Body of pancreas (tissue), 4 donors: ENCODE measurements around the gene EGLN3.

Experiments used
- POLR2A ChIP-seq, 3 donors: fragments of 450-650 bp; IDR thresholded peaks; one replicate each; pipeline ENCODE4 v1.6.1; 2016; ENCODE audit warnings: antibody characterized with exemption in 3 of 3, mild to moderate bottlenecking in 2 of 3
- TF ChIP-seq, protein P1 (sequence below), 7 experiments: fragments of 450-650 bp in 4 of 7; fragments of 200-600 bp in 3 of 7; sonication (generic) in 3 of 7; IDR thresholded peaks; one replicate each; pipeline ENCODE4 v1.5.1; 2016 to 2019; ENCODE audit warnings: antibody characterized with exemption in 7 of 7

- TF ChIP-seq, protein P1, sequence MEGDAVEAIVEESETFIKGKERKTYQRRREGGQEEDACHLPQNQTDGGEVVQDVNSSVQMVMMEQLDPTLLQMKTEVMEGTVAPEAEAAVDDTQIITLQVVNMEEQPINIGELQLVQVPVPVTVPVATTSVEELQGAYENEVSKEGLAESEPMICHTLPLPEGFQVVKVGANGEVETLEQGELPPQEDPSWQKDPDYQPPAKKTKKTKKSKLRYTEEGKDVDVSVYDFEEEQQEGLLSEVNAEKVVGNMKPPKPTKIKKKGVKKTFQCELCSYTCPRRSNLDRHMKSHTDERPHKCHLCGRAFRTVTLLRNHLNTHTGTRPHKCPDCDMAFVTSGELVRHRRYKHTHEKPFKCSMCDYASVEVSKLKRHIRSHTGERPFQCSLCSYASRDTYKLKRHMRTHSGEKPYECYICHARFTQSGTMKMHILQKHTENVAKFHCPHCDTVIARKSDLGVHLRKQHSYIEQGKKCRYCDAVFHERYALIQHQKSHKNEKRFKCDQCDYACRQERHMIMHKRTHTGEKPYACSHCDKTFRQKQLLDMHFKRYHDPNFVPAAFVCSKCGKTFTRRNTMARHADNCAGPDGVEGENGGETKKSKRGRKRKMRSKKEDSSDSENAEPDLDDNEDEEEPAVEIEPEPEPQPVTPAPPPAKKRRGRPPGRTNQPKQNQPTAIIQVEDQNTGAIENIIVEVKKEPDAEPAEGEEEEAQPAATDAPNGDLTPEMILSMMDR (IDR thresholded peaks at IDR 0.05): no peak
- no peak for TF ChIP-seq POLR2A (IDR thresholded peaks at IDR 0.05)
Observed at GRCh38 chr14:33897878-33898535, 52.9 kb downstream of the EGLN3 start.
